22Rv1 (cell line): ENCODE results near the gene APOA5.

ENCODE experiments used
- ZFX ChIP-seq: fragments of 450-650 bp; IDR thresholded peaks from 2 replicates; pipeline ENCODE4 v1.6.1; 2017; ENCODE audit warnings: antibody characterized with exemption, borderline replicate concordance
- TF ChIP-seq, protein P1 (sequence below): fragments of 450-650 bp; IDR thresholded peaks from 2 replicates; pipeline ENCODE4 v1.5.1; 2017; ENCODE audit warnings: mild to moderate bottlenecking

GRCh38 chr11:116828632-116829524, 37.2 kb upstream of the APOA5 start:
- TF ChIP-seq, protein P1, sequence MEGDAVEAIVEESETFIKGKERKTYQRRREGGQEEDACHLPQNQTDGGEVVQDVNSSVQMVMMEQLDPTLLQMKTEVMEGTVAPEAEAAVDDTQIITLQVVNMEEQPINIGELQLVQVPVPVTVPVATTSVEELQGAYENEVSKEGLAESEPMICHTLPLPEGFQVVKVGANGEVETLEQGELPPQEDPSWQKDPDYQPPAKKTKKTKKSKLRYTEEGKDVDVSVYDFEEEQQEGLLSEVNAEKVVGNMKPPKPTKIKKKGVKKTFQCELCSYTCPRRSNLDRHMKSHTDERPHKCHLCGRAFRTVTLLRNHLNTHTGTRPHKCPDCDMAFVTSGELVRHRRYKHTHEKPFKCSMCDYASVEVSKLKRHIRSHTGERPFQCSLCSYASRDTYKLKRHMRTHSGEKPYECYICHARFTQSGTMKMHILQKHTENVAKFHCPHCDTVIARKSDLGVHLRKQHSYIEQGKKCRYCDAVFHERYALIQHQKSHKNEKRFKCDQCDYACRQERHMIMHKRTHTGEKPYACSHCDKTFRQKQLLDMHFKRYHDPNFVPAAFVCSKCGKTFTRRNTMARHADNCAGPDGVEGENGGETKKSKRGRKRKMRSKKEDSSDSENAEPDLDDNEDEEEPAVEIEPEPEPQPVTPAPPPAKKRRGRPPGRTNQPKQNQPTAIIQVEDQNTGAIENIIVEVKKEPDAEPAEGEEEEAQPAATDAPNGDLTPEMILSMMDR, result no peak
- TF ChIP-seq ZFX, result no peak
